ENCODE results near the gene HPCAL1.
A peak's percentile ranks its signal among the peaks of the same experiment; 100 is the strongest.
"Not testable (repeated sequence)": the region's sequence is repeated elsewhere in the genome, so short reads cannot be mapped to it uniquely, and the experiment has no call there.

The HPCAL1 gene

GRCh38 chr2:10435820-10436204 lies 133.1 kb downstream of the HPCAL1 start:
- no peak for DNase-seq (ENCODE audit: low read depth in 1 of 2, low spot score in 1 of 2)

- no peak for DNase-seq (ENCODE audit: low read depth in 1 of 2, low spot score in 1 of 2)
Measured at GRCh38 chr2:10436583-10437110, 133.9 kb downstream of the HPCAL1 start.

GRCh38 chr2:10437806-10438205 lies 135.1 kb downstream of the HPCAL1 start:
- DNase-seq (ENCODE audit: low read depth in 1 of 2, low spot score in 1 of 2): no peak

GRCh38 chr2:10438688-10439087 lies 136.0 kb downstream of the HPCAL1 start:
- DNase-seq (ENCODE audit: low read depth in 1 of 2, low spot score in 1 of 2): no peak

GRCh38 chr2:10439185-10439879 lies 136.6 kb downstream of the HPCAL1 start:
- DNase-seq (ENCODE audit: low read depth in 1 of 2, low spot score in 1 of 2): no peak

GRCh38 chr2:10439971-10440370 lies 137.3 kb downstream of the HPCAL1 start:
- no peak for DNase-seq (ENCODE audit: low read depth in 1 of 2, low spot score in 1 of 2)

- no peak for DNase-seq (ENCODE audit: low read depth in 1 of 2, low spot score in 1 of 2)
Measured at GRCh38 chr2:10440736-10441135, 138.0 kb downstream of the HPCAL1 start.

GRCh38 chr2:10441948-10442347 lies 139.2 kb downstream of the HPCAL1 start:
- DNase-seq (ENCODE audit: low read depth in 1 of 2, low spot score in 1 of 2): no peak

- DNase-seq (ENCODE audit: low read depth in 1 of 2, low spot score in 1 of 2): not testable (repeated sequence)
Measured at GRCh38 chr2:10442469-10443126, 139.9 kb downstream of the HPCAL1 start.

GRCh38 chr2:10444463-10444862 lies 141.8 kb downstream of the HPCAL1 start:
- DNase-seq (ENCODE audit: low read depth in 1 of 2, low spot score in 1 of 2): peak in 1 of 2 donors; percentile 39

GRCh38 chr2:10446631-10447030 lies 143.9 kb downstream of the HPCAL1 start:
- DNase-seq (ENCODE audit: low read depth in 1 of 2, low spot score in 1 of 2): no peak

- DNase-seq (ENCODE audit: low read depth in 1 of 2, low spot score in 1 of 2): peak in 1 of 2 donors; percentile 20
Measured at GRCh38 chr2:10447300-10447894, 144.7 kb downstream of the HPCAL1 start.

- DNase-seq (ENCODE audit: low read depth in 1 of 2, low spot score in 1 of 2): peak; percentile 98 to 99
Measured at GRCh38 chr2:10447895-10448575, 145.3 kb downstream of the HPCAL1 start, which contains the start of gene ODC1. TSS of gene ODC1 (minus strand) at chr2:10448327. CDS start at chr2:10445032, 3,295 bp downstream.

- peak; percentile 82 to 91 for DNase-seq (ENCODE audit: low read depth in 1 of 2, low spot score in 1 of 2)
Measured at GRCh38 chr2:10448576-10449485, 146.1 kb downstream of the HPCAL1 start.

- no peak for DNase-seq (ENCODE audit: low read depth in 1 of 2, low spot score in 1 of 2)
Measured at GRCh38 chr2:10449486-10449831, 146.8 kb downstream of the HPCAL1 start.

- DNase-seq (ENCODE audit: low read depth in 1 of 2, low spot score in 1 of 2): no peak
Measured at GRCh38 chr2:10449838-10450691, 147.4 kb downstream of the HPCAL1 start.

- DNase-seq (ENCODE audit: low read depth in 1 of 2, low spot score in 1 of 2): no peak
Measured at GRCh38 chr2:10451819-10452218, 149.1 kb downstream of the HPCAL1 start.

- DNase-seq (ENCODE audit: low read depth in 1 of 2, low spot score in 1 of 2): no peak
Measured at GRCh38 chr2:10452312-10452711, 149.6 kb downstream of the HPCAL1 start.
